Gastrocnemius medialis (tissue), 4 donors: ENCODE results near the gene FSIP1.

Experiments used
- POLR2A ChIP-seq, 2 donors: fragments of 450-650 bp; IDR thresholded peaks; one replicate each; pipeline ENCODE4 v1.6.1; 2017; ENCODE audit warnings: antibody characterized with exemption in 2 of 2, mild to moderate bottlenecking in 2 of 2, moderate library complexity in 2 of 2
- TF ChIP-seq, protein P1 (sequence below), 5 experiments: fragments of 450-650 bp in 3 of 5; fragments of 200-600 bp in 2 of 5; sonication (generic) in 2 of 5; IDR thresholded peaks in 4 of 5; conservative IDR thresholded peaks in 1 of 5; 1 replicate in 4 of 5; 2 replicates in 1 of 5; pipeline ENCODE4 v1.5.1; 2016 to 2019; ENCODE audit warnings: antibody characterized with exemption in 5 of 5, mild to moderate bottlenecking in 3 of 5, moderate library complexity in 3 of 5

- TF ChIP-seq, protein P1, sequence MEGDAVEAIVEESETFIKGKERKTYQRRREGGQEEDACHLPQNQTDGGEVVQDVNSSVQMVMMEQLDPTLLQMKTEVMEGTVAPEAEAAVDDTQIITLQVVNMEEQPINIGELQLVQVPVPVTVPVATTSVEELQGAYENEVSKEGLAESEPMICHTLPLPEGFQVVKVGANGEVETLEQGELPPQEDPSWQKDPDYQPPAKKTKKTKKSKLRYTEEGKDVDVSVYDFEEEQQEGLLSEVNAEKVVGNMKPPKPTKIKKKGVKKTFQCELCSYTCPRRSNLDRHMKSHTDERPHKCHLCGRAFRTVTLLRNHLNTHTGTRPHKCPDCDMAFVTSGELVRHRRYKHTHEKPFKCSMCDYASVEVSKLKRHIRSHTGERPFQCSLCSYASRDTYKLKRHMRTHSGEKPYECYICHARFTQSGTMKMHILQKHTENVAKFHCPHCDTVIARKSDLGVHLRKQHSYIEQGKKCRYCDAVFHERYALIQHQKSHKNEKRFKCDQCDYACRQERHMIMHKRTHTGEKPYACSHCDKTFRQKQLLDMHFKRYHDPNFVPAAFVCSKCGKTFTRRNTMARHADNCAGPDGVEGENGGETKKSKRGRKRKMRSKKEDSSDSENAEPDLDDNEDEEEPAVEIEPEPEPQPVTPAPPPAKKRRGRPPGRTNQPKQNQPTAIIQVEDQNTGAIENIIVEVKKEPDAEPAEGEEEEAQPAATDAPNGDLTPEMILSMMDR (IDR thresholded peaks at IDR 0.05 in 4 of 5, conservative IDR thresholded peaks at IDR 0.05 in 1 of 5): no peak
- TF ChIP-seq POLR2A (IDR thresholded peaks at IDR 0.05): no peak
These were observed 691 bp upstream of the FSIP1 start for GRCh38 chr15:39783244-39783820.
